Ovary (tissue), 3 donors: Measurements from ENCODE around the gene JAG1.

Source experiments
- EP300 ChIP-seq: sonication (generic); formaldehyde crosslinking; IDR thresholded peaks from one replicate; pipeline ENCODE4 v1.6.1; 2017; ENCODE audit warnings: antibody characterized with exemption
- POLR2A ChIP-seq: fragments of 450-650 bp; IDR thresholded peaks from one replicate; pipeline ENCODE4 v1.6.1; 2017; ENCODE audit warnings: antibody characterized with exemption, mild to moderate bottlenecking, moderate library complexity
- TF ChIP-seq, protein P1 (sequence below), 3 donors: fragments of 450-650 bp in 2 of 3; fragments of 200-600 bp in 1 of 3; IDR thresholded peaks; one replicate each; pipeline versions ENCODE4 v1.5.1 to v1.8.0; 2016 to 2022; ENCODE audit warnings: antibody characterized with exemption in 3 of 3, mild to moderate bottlenecking in 1 of 3
- donor health status: DM: no; HTN: no; CAD: no.

DNA sequence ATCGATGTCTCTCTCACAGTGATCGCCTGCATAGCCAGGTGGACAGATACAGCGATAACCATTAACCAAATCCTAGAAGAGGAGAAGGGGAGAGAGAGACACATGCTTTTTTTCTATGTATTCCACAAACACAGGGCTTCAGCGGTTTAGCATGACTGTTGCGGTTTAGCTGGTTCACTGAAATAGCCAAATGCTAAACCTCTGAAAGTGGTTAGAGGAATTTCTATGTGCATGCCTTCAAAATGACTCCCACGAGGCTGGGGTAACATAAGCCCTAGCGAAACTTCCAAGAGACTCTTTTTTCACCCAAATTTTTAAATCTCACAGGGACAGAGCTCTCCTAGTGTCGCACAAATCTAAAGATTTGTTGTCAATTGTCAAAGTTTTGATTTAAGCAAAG, 25.1 kb downstream of the JAG1 start:
- TF ChIP-seq, protein P1, sequence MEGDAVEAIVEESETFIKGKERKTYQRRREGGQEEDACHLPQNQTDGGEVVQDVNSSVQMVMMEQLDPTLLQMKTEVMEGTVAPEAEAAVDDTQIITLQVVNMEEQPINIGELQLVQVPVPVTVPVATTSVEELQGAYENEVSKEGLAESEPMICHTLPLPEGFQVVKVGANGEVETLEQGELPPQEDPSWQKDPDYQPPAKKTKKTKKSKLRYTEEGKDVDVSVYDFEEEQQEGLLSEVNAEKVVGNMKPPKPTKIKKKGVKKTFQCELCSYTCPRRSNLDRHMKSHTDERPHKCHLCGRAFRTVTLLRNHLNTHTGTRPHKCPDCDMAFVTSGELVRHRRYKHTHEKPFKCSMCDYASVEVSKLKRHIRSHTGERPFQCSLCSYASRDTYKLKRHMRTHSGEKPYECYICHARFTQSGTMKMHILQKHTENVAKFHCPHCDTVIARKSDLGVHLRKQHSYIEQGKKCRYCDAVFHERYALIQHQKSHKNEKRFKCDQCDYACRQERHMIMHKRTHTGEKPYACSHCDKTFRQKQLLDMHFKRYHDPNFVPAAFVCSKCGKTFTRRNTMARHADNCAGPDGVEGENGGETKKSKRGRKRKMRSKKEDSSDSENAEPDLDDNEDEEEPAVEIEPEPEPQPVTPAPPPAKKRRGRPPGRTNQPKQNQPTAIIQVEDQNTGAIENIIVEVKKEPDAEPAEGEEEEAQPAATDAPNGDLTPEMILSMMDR (IDR thresholded peaks at IDR 0.05), result no peak
- no peak for TF ChIP-seq POLR2A
- TF ChIP-seq EP300, result no peak
